Lower lobe of right lung (tissue), 2 donors: ENCODE data around the gene FBXW7. TPM values are rescaled to one million over a fixed set of nuclear protein-coding genes. Genes with fewer than 3 reads are reported as not detected.
A peak's percentile ranks its signal among the peaks of the same experiment; 100 is the strongest.

Experiments used
- ATAC-seq, 2 donors: fragments of 200-7000 bp; cut with Tn5 transposase; one replicate each; pipeline ENCODE4 v1.9.1; 2020 to 2022; ENCODE audit warnings: mild to moderate bottlenecking in 2 of 2, moderate library complexity in 2 of 2
- DNase-seq: peaks from one replicate; pipeline ENCODE4 v3.0.0-alpha.2; 2020
- H3K27ac ChIP-seq: fragments of 200-600 bp; one replicate; pipeline ENCODE4 v1.8.0; 2022
- H3K27me3 ChIP-seq: fragments of 200-600 bp; one replicate; pipeline ENCODE4 v1.8.0; 2022; ENCODE audit warnings: low read depth
- H3K36me3 ChIP-seq: fragments of 200-600 bp; one replicate; pipeline ENCODE4 v1.8.0; 2022; ENCODE audit warnings: mild to moderate bottlenecking
- H3K4me1 ChIP-seq: fragments of 200-600 bp; one replicate; pipeline ENCODE4 v1.8.0; 2022
- H3K4me3 ChIP-seq: fragments of 200-600 bp; one replicate; pipeline ENCODE4 v1.8.0; 2022; ENCODE audit warnings: mild to moderate bottlenecking
- H3K9me3 ChIP-seq: fragments of 200-600 bp; one replicate; pipeline ENCODE4 v1.8.0; 2022
- CTCF ChIP-seq: fragments of 200-600 bp; IDR thresholded peaks from one replicate; pipeline ENCODE4 v1.8.0; 2022; ENCODE audit warnings: antibody characterized with exemption, mild to moderate bottlenecking
- intact Hi-C: fragments of 100-400 bp; cut with DNase I; formaldehyde crosslinking; loops from one replicate; pipeline ENCODE4 v1.11.0; 2022
- total RNA-seq: library from RNA; stranded (reverse); fragmentation: NEBNext Ultra II Directional; extraction: Animal tissue kit (Norgen Biotek cat#: 25700); gene quantifications from one replicate; pipeline ENCODE4 v1.2.1, GENCODE V29; 2021
- donor health status: DM: no; HTN: yes; CAD: no; lungs with severe emphysema.

FBXW7 gene
- total RNA-seq, 1 donor from 2014 or later: 39.6 TPM

- Histone ChIP-seq H3K36me3 (no peaks in the 10 kb centered on the region), H3K27ac (no peak overlapping the region), H3K4me3 (no peak overlapping the region), H3K4me1 (no peaks in the 10 kb centered on the region), H3K27me3 (no peaks in the 10 kb centered on the region), H3K9me3 (no peaks in the 10 kb centered on the region)
- intact Hi-C loops: no loop called here
- DNase-seq (no peak), ATAC-seq (no peak)
- TF ChIP-seq CTCF: no peak
These were observed 42.8 kb upstream of the FBXW7 start for GRCh38 chr4:152578670-152579069.

GRCh38 chr4:152577708-152578396 lies 42.0 kb upstream of the FBXW7 start:
- intact Hi-C loops: no loop called here
- Histone ChIP-seq H3K36me3 (no peaks in the 10 kb centered on the region), H3K27ac (no peak overlapping the region), H3K9me3 (no peaks in the 10 kb centered on the region), H3K27me3 (no peaks in the 10 kb centered on the region), H3K4me3 (no peak overlapping the region), H3K4me1 (no peaks in the 10 kb centered on the region)
- TF ChIP-seq CTCF: no peak
- DNase-seq (no peak), ATAC-seq (no peak)

GRCh38 chr4:152575533-152575932 lies 39.6 kb upstream of the FBXW7 start:
- H3K27ac ChIP-seq: no peak overlapping the region
- intact Hi-C loops: no loop called here

GRCh38 chr4:152573861-152574260 lies 38.0 kb upstream of the FBXW7 start:
- ATAC-seq: no peak

More at GRCh38 chr4:152575533-152575932, 39.6 kb upstream of the FBXW7 start:
- Histone ChIP-seq H3K27me3 (no peaks in the 10 kb centered on the region), H3K9me3 (no peaks in the 10 kb centered on the region), H3K4me3 (no peak overlapping the region), H3K36me3 (no peaks in the 10 kb centered on the region), H3K4me1 (no peaks in the 10 kb centered on the region)
- DNase-seq: no peak
- TF ChIP-seq CTCF: no peak
- no peak for ATAC-seq

GRCh38 chr4:152572417-152573086 lies 36.7 kb upstream of the FBXW7 start:
- intact Hi-C loops: no loop called here
- ATAC-seq: peak; percentile 30 to 60
- no peak for TF ChIP-seq CTCF

More at GRCh38 chr4:152573861-152574260, 38.0 kb upstream of the FBXW7 start:
- intact Hi-C loops: no loop called here
- H3K27me3 ChIP-seq: no peaks in the 10 kb centered on the region
- H3K4me1 ChIP-seq: no peaks in the 10 kb centered on the region
- no peaks in the 10 kb centered on the region for H3K9me3 ChIP-seq
- no peak overlapping the region for H3K27ac ChIP-seq
- H3K36me3 ChIP-seq: no peaks in the 10 kb centered on the region
- TF ChIP-seq CTCF: no peak
- H3K4me3 ChIP-seq: no peak overlapping the region
- no peak for DNase-seq

More at GRCh38 chr4:152572417-152573086, 36.7 kb upstream of the FBXW7 start:
- no peaks in the 10 kb centered on the region for H3K36me3 ChIP-seq
- no peak overlapping the region for H3K27ac ChIP-seq
- H3K4me3 ChIP-seq: no peak overlapping the region
- no peaks in the 10 kb centered on the region for H3K9me3 ChIP-seq
- no peak for DNase-seq
- no peaks in the 10 kb centered on the region for H3K27me3 ChIP-seq
- no peaks in the 10 kb centered on the region for H3K4me1 ChIP-seq
